HFF-Myc (cell line): ENCODE measurements around the gene DNAJA2.

Experiments used
- DNase-seq: peaks from one replicate; pipeline ENCODE4 v3.0.0-alpha.2; 2011; ENCODE audit warnings: low read depth; ENCODE audit errors: extremely low read depth
- H3K4me3 ChIP-seq: replicated peaks from 2 replicates; pipeline ENCODE4 v1.5.1; 2011; ENCODE audit warnings: low read depth, mild to moderate bottlenecking, control low read depth, low read length
- CTCF ChIP-seq: IDR thresholded peaks from 2 replicates; pipeline ENCODE4 v1.5.1; 2012; ENCODE audit warnings: mild to moderate bottlenecking, low read depth, low read length, control low read depth; ENCODE audit errors: missing control alignments

The DNAJA2 gene

GRCh38 chr16:46991729-46992704 lies 18.5 kb upstream of the DNAJA2 start:
- no peak for DNase-seq

GRCh38 chr16:46986896-46987295 lies 13.4 kb upstream of the DNAJA2 start:
- no peak for DNase-seq
- H3K4me3 ChIP-seq = no peak overlapping the region
- no peak for TF ChIP-seq CTCF

More at GRCh38 chr16:46991729-46992704, 18.5 kb upstream of the DNAJA2 start:
- H3K4me3 ChIP-seq = no peak overlapping the region
- TF ChIP-seq CTCF = no peak

- DNase-seq = no peak
- no peak for TF ChIP-seq CTCF
- no peak overlapping the region for H3K4me3 ChIP-seq
Measured at GRCh38 chr16:46986438-46986837, 13.0 kb upstream of the DNAJA2 start.

GRCh38 chr16:46982335-46982734 lies 8.9 kb upstream of the DNAJA2 start:
- DNase-seq = no peak
- TF ChIP-seq CTCF = no peak

GRCh38 chr16:46980926-46981325 lies 7.5 kb upstream of the DNAJA2 start:
- no peak for DNase-seq
- no peak for TF ChIP-seq CTCF
- no peak overlapping the region for H3K4me3 ChIP-seq

More at GRCh38 chr16:46982335-46982734, 8.9 kb upstream of the DNAJA2 start:
- no peak overlapping the region for H3K4me3 ChIP-seq

- no peak for DNase-seq
- TF ChIP-seq CTCF = no peak
- H3K4me3 ChIP-seq = no peak overlapping the region
Measured at GRCh38 chr16:46976550-46976949, 3.1 kb upstream of the DNAJA2 start.
